HEK293 (cell line): ENCODE measurements around the gene NEK9.

ENCODE experiments used
- CTCF ChIA-PET: fragments of 350-600 bp; formaldehyde crosslinking; extraction: SDS; loops from one replicate; lab custom pipeline; 2021; ENCODE audit warnings: antibody characterized with exemption; lab: Yijun Ruan, JAX
- POLR2A ChIA-PET: fragments of 300-600 bp; formaldehyde crosslinking; extraction: SDS; loops from one replicate; lab custom pipeline; 2020; ENCODE audit warnings: antibody characterized with exemption, inconsistent platforms; lab: Yijun Ruan, JAX
- H3K27ac ChIP-seq: fragments of 200-500 bp; sonication (Bioruptor generic); 2 replicates; pipeline ENCODE4 v1.5.1; 2014; ENCODE audit warnings: low read depth, low read length, control low read depth, inconsistent platforms; ENCODE audit errors: extremely low read depth
- H3K36me3 ChIP-seq, 2 experiments: fragments of 200-500 bp in 1 of 2; sonication (Bioruptor generic) in 1 of 2; 1 replicate in 1 of 2; 2 replicates in 1 of 2; pipeline ENCODE4 v1.5.1; 2014 to 2017; ENCODE audit warnings: inconsistent platforms in 2 of 2, low read length in 2 of 2; ENCODE audit not compliant: control insufficient read depth in 2 of 2, insufficient read depth in 1 of 2
- H3K4me1 ChIP-seq: fragments of 200-500 bp; sonication (Bioruptor generic); 2 replicates; pipeline ENCODE4 v1.5.1; 2014; ENCODE audit warnings: mild to moderate bottlenecking, low read length, inconsistent platforms; ENCODE audit not compliant: control insufficient read depth, insufficient read depth
- H3K4me3 ChIP-seq: 2 replicates; pipeline ENCODE4 v1.5.1; 2011; ENCODE audit warnings: low read depth, mild to moderate bottlenecking, control low read depth, low read length, moderate library complexity
- H3K9me3 ChIP-seq: fragments of 200-500 bp; sonication (Bioruptor generic); 2 replicates; pipeline ENCODE4 v1.5.1; 2014; ENCODE audit warnings: low read depth, low read length, inconsistent platforms; ENCODE audit not compliant: control insufficient read depth, insufficient read depth
- MYNN ChIP-seq: fragments of 450-650 bp; formaldehyde crosslinking; IDR thresholded peaks from 2 replicates; pipeline ENCODE4 v1.5.1; 2016; ENCODE audit warnings: missing biosample characterization, missing genetic modification characterization, borderline replicate concordance
- PRDM10 ChIP-seq: fragments of 450-650 bp; formaldehyde crosslinking; IDR thresholded peaks from 2 replicates; pipeline ENCODE4 v1.5.1; 2016; ENCODE audit warnings: missing biosample characterization, missing genetic modification characterization
- SP3 ChIP-seq: fragments of 450-650 bp; formaldehyde crosslinking; IDR thresholded peaks from 2 replicates; pipeline ENCODE4 v1.5.1; 2016; ENCODE audit warnings: missing biosample characterization, missing genetic modification characterization
- ZBTB11 ChIP-seq: fragments of 450-650 bp; formaldehyde crosslinking; conservative IDR thresholded peaks from 2 replicates; pipeline ENCODE4 v1.5.1; 2016; ENCODE audit warnings: low read depth, missing biosample characterization, missing genetic modification characterization
- ZBTB17 ChIP-seq: fragments of 450-650 bp; formaldehyde crosslinking; IDR thresholded peaks from 2 replicates; pipeline ENCODE4 v1.5.1; 2016; ENCODE audit warnings: missing biosample characterization, missing genetic modification characterization
- ZBTB7A ChIP-seq: fragments of 450-650 bp; formaldehyde crosslinking; IDR thresholded peaks from 2 replicates; pipeline ENCODE4 v1.5.1; 2016; ENCODE audit warnings: low read depth, missing biosample characterization, missing genetic modification characterization
- ZNF121 ChIP-seq: fragments of 450-650 bp; formaldehyde crosslinking; IDR thresholded peaks from 2 replicates; pipeline ENCODE4 v1.5.1; 2016; ENCODE audit warnings: missing biosample characterization, missing genetic modification characterization
- ZNF132 ChIP-seq: fragments of 450-650 bp; formaldehyde crosslinking; IDR thresholded peaks from 2 replicates; pipeline ENCODE4 v1.5.1; 2017; ENCODE audit warnings: missing biosample characterization, missing genetic modification characterization, borderline replicate concordance
- ZNF157 ChIP-seq: fragments of 450-650 bp; formaldehyde crosslinking; IDR thresholded peaks from 2 replicates; pipeline ENCODE4 v1.5.1; 2016; ENCODE audit warnings: missing biosample characterization, missing genetic modification characterization
- ZNF600 ChIP-seq: fragments of 450-650 bp; formaldehyde crosslinking; IDR thresholded peaks from 2 replicates; pipeline ENCODE4 v1.5.1; 2016; ENCODE audit warnings: missing biosample characterization, missing genetic modification characterization
- ZNF654 ChIP-seq: fragments of 450-650 bp; formaldehyde crosslinking; IDR thresholded peaks from 2 replicates; pipeline ENCODE4 v1.5.1; 2016; ENCODE audit warnings: low read depth, missing biosample characterization, missing genetic modification characterization
- ZNF701 ChIP-seq: fragments of 450-650 bp; formaldehyde crosslinking; IDR thresholded peaks from 2 replicates; pipeline ENCODE4 v1.5.1; 2016; ENCODE audit warnings: missing biosample characterization, missing genetic modification characterization
- ZSCAN16 ChIP-seq: fragments of 450-650 bp; formaldehyde crosslinking; IDR thresholded peaks from 2 replicates; pipeline ENCODE4 v1.5.1; 2016; ENCODE audit warnings: missing biosample characterization, missing genetic modification characterization

The NEK9 gene

GRCh38 chr14:75164809-75165208 lies 38.0 kb upstream of the NEK9 start:
- peaks cover 17% of the 10 kb centered on the region for H3K4me1 ChIP-seq
- ChIA-PET CTCF (interaction anchor here (0.7 kb wide), 1 partner anchor 172 kb away, joined by 3 read pairs; no protein-coding TSS in a partner anchor), POLR2A (no interaction called here)
- H3K27ac ChIP-seq: no peak overlapping the region
- TF ChIP-seq MYNN: no peak
- TF ChIP-seq ZNF157 (tag by site-specific recombination): no peak
- no peak for TF ChIP-seq ZNF600 (tag by site-specific recombination)
- no peak for TF ChIP-seq ZBTB7A
- no peaks in the 10 kb centered on the region; the same call in 1 of the 2 replicates for H3K9me3 ChIP-seq
- H3K36me3 ChIP-seq: peaks cover 0 to 4% of the 10 kb centered on the region in 2 experiments; a peak in 1 of 3 replicates
- no peak overlapping the region for H3K4me3 ChIP-seq

GRCh38 chr14:75163677-75164076 lies 36.8 kb upstream of the NEK9 start:
- H3K4me3 ChIP-seq: no peak overlapping the region
- CTCF ChIA-PET: interaction anchor here (0.6 to 1.1 kb wide), 2 partner anchors 23 to 75 kb away, joined by 3 to 4 read pairs; no protein-coding TSS in a partner anchor
- no peaks in the 10 kb centered on the region; the same call in 1 of the 2 replicates for H3K9me3 ChIP-seq
- TF ChIP-seq ZNF132 (tag by site-specific recombination) (no peak), ZNF654 (tag by site-specific recombination) (no peak), ZNF121 (tag by site-specific recombination) (peak; percentile 64; the same call in 1 of the 2 replicates)
- TF ChIP-seq, all 188 proteins: peak for 1
- no peak overlapping the region for H3K27ac ChIP-seq
- peaks cover 20% of the 10 kb centered on the region for H3K4me1 ChIP-seq
- H3K36me3 ChIP-seq: peaks cover 0 to 4% of the 10 kb centered on the region in 2 experiments; a peak in 1 of 3 replicates
- POLR2A ChIA-PET: interaction anchor here (0.6 to 0.7 kb wide), 2 partner anchors 115 to 129 kb away, joined by 3 to 6 read pairs; no protein-coding TSS in a partner anchor

- POLR2A ChIA-PET: no interaction called here
- TF ChIP-seq ZBTB11 (tag by site-specific recombination) (no peak), PRDM10 (tag by site-specific recombination) (peak; percentile 56; the same call in 1 of the 2 replicates), ZSCAN16 (tag by site-specific recombination) (no peak), ZBTB17 (no peak), ZNF701 (tag by site-specific recombination) (no peak), SP3 (tag by site-specific recombination) (no peak)
- CTCF ChIA-PET: no interaction called here
Measured at GRCh38 chr14:75162631-75163030, 35.8 kb upstream of the NEK9 start.

More at GRCh38 chr14:75162631-75163030, 35.8 kb upstream of the NEK9 start:
- no peak overlapping the region for H3K27ac ChIP-seq
- H3K4me3 ChIP-seq: no peak overlapping the region
- H3K4me1 ChIP-seq: peaks cover 20% of the 10 kb centered on the region
- no peaks in the 10 kb centered on the region; the same call in 1 of the 2 replicates for H3K9me3 ChIP-seq
- peaks cover 0 to 4% of the 10 kb centered on the region in 2 experiments; a peak in 1 of 3 replicates for H3K36me3 ChIP-seq
